ENCODE results near the gene FANCC. TPM values are rescaled to one million over a fixed set of nuclear protein-coding genes. Genes with fewer than 3 reads are reported as not detected.

The FANCC gene
- total RNA-seq, 1 experiment from 2014 or later = 13.4 TPM

DNA sequence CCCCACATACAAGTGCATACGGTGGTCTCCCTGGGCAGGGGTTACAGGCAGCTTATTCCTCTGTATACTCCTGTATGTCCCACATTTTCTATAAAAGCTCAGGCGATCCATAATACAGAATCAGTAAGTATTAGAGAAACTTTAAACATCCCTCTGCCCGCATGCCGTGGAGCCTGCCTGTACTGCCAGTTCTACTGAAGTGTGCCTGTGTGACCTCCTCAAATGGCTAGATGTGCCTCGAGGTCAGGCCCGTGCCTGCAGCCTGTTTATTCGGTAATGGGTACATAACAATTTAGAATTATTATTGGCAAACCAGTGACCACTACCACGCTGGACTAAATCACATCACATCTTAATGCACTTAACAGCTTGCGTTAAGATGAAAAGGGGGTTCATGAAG lies 190.8 kb downstream of the FANCC start:
- DNase-seq (ENCODE audit: low read depth) = no peak

DNA sequence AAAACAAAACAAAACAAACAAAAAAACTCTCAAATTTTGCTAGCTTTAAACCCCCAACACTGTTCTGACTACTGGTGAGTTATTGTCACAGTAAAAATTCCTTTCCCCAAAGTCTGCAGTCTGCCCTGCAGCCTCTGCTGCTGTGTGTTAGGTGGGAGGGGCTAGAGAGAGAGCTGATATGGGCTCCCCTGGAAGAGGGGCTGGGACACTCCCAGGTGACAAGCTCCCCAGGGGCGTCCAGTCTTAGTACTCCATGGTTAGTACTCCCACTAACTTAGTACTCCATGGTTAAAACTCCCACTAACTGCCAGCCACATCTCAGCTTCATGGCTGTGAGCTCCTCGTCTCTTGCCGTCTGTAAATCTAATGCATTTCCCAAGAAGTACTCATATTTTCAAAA lies 191.9 kb downstream of the FANCC start:
- DNase-seq (ENCODE audit: low read depth) = no peak

DNA sequence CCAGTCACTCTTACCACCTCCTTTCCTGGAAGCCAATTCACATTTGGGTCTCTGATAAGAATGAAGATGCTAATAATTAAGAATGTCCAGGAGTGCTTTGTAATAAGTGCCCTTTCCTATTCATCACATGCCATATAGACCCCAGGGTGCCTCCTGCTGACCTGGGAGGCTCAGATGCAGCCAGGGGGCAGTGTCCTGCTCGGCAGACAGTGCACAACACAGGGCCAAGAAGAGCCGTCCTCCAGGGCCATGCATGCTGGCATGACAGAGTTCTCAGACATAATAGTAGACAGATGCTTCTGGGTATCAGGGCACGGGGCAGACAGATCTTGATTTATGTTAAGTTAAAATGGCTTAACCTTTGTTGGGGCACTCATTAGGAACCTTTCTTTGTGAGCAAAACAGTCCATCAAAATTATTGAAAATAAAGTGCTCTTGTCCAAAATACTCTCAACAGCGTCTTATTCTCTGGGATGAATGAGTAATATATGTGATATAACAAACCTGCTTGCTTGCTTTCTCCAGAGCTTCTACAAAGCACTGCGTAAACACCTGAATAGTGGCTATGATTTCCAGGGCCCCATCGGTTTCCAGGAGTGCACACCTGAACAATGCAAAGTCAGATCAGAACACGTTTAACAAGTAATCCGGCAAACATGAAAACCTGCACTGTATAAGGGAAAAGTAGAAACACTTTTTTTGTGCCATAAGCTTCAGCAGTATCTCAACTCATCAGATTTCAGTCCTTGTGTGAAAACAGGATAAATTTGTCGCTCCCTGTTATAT lies 192.7 kb downstream of the FANCC start:
- no peak for DNase-seq (ENCODE audit: low read depth)

DNA sequence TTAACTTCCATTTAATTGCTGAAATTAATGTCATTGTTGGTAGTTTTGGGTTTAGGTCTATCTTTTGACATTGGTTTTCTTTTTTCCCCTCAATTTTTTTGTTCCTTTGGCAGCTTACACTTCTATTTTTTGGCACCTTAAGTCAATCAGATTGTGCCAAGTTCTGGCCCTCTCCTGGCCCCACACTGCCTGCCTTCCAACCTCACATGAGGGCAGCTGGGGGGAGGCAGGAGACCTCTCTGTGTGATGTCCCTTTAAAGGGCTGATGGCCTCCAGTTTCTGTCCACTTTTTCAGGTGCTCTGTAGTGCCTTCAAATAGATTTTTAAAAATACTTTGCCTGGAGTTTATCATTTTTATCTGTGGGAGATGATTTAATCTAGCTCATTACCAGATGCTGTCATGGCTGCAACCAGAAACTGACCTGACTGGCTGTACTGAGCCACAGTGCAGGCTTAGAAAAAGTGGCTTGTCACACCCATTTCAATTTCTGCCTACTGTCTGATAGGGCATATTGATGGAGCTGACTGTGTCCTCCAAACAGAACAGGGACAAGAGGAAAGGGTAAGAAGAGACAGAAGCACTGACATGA lies 196.6 kb downstream of the FANCC start:
- DNase-seq (ENCODE audit: low read depth) = no peak

DNA sequence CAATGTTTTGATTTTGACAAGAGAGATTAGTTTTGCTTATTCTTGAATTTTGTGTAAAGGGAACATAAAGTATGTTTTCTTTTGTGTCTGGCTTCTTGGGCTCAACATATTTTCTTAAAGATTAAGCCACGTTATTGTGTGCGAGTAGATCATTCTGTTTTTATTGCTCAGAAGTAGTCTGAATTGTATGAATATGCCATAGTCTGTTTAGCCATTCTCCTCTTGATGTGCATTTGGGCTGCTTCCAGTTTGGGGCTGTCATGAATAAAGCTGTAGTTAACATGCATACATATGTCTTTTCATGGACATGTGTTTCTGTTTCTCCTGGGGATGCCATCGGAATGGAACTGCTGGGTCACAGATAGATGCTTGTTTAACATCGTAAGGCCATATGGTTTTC lies 198.9 kb downstream of the FANCC start:
- no peak for DNase-seq (ENCODE audit: low read depth)

DNA sequence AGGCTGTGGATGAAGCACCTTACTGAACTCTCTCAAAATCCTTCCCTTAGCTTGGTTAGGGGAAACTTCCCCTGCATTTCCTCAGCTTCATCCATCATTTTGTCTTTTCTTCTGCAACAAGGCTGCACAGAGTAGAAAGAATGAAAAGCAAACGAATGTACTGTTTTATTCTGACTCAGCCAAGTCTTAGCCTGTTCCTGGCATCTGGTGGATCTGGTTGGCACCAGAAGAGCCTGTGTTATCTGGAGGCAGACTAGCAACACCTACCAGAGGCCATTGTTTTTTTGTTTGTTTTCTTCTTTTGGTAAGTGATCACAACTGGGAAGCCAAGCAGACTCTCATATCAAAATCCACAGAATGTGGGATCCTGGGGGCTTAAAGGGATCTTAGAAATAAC lies 200.7 kb downstream of the FANCC start:
- no peak for DNase-seq (ENCODE audit: low read depth)

DNA sequence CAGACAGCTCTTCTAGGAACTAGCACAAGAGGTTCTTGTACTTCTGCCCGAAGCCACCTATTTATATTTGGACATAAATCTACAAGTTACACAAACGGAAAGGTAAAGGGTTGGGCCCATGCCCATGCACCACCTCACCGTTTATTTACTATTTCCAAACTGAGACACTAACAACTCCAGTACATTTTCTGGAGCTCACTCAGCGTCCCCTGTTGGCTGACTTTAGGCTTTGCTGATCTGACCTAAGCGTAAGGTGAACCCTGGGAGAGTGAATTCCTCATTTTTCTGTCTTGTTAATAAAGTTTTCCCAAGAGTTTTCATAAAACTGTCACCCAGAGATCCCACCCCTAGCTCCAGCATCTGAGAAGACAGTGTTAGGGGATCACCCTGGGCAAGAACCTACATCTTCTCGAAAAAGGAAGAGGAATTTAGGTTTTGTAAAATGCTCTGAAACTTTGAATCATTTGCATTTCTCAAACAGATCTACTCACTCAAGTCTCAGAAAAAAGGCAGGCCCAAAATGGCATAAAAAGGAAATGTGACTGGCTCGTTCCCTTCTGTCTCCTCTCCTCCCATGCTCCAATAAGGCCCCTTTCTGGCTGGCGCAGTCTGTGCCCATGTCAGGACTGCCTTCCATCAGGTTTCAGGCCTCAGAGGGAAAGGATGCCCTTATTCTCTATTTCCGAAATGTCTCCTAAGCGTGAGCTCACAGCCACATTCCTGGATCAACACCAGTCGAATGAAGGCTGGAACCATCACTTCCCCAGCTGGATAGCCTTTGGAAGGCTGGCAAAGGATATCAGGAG lies 201.3 kb downstream of the FANCC start:
- DNase-seq (ENCODE audit: low read depth) = no peak

DNA sequence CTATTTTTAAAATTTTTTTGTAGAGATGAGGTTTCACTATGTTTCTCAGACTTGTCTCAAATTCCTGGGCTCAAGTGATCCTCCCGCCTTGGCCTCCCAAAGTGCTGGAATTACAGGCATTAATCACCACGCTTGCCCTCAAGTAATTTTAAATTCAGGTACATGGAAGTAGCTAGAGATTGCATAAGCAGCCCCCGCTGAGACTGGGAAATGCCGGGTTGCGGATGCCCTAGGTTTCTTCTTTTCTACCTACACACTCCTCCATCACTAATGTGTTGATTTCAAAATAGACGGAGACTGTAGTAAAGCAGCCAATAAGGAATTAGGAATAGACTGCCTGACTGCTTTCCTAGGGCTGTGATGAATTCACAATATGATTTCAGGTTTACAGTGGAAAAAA lies 202.4 kb downstream of the FANCC start:
- DNase-seq (ENCODE audit: low read depth) = no peak

DNA sequence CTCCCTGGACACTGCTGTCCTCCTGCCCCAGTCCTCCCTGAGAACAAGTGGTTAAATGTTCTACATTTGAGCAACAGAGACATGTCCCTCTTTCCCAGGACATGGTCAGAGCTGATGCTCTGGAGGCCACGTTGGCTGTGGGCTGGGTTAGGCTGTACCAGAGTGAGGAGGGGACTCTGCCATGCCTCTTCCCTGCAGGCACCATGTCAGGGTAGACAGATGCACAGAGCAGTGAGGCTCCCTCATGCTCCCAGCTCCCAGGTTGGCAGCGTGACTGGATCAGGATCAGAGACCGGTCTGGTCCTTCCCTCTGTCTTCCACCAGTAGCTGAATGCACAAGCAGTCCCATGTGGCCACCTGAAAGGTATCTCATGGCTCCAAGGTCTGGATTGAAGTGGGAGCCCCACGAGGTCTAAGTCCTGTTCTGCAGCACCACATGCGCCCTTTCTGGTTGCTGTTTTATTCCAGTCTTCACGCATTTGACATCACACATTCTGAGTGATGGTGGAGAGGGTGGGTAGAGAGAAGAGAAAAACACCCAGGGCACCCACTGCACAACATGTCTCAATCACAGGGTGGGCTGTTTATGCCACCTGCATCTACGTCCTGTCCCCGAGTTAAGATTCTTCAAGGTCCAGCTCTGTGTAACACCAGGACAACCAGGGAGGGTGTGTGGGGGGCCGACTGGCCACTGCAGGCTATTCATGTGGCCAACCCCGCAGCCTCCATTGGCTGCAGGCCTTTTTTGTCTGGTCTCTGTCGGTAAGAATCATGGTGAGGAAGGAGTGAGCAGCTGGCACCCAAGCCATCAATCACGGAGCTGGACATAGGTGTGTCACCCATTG lies 204.9 kb downstream of the FANCC start:
- DNase-seq (ENCODE audit: low read depth) = no peak

DNA sequence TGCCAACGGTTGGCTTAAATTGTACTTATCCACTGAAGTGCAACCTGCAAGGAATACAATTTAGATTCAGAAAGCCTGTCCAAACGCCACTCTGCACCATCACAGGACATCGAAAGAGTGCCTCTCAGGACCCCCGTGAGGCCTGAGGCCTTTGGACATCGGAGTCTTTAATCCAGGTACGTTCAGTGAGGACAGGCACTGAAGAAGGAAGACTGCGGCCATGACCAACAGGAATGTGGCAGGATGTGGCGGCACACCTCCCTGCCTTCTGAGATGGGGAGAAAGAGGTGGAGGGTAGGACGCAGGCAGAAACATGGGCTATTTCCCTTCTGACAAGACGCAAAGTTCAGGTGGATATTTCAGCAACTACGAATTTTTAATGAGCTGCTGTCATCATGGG lies 205.8 kb downstream of the FANCC start:
- no peak for DNase-seq (ENCODE audit: low read depth)

DNA sequence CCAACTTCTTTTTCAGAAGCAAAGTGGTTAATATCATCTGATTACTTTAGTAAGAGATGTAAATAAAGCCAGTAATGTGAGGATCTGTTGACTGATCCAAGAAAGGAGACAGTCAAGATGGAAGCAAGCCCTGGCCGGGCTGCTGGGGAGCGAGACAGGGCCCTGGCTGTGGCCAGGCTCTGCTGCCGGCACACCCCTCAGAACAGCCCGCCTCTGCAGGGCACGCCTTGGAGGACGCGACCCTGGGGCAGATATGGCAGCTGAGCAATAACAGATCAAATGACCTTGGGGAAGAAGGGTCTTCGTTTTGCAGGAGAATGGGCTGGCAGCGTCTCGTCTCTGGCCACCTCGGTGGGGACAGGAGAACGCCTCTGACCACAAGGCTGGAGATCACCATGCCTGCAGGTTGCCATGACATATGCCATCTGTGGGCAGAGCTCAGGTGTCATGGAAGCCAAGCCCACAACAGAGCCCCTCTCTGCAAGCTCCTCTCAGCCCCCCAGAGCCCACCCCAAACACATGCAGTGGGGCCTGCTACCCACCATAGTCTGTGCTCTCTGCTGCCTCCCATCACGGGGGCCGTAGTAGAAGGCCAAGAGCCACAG lies 206.5 kb downstream of the FANCC start:
- DNase-seq (ENCODE audit: low read depth) = no peak

DNA sequence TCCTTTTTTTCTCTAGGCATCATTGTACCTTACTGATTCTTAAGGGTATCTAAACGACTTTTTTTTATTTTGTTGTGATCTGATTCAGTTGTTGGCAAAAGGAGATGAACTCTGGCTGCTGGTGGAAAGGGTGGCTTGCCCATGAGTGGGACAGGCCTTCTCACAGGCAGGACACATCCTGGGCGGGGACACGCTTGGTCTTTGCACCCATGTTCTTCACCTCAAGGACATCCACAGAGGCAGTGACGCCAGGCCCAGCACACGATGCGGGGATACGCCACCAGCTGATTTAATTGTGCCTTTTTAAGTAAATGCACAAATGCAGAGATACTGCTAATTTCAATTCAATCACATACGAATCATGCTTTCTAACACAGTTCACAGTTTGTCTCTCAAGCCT lies 208.1 kb downstream of the FANCC start:
- no peak for DNase-seq (ENCODE audit: low read depth)

DNA sequence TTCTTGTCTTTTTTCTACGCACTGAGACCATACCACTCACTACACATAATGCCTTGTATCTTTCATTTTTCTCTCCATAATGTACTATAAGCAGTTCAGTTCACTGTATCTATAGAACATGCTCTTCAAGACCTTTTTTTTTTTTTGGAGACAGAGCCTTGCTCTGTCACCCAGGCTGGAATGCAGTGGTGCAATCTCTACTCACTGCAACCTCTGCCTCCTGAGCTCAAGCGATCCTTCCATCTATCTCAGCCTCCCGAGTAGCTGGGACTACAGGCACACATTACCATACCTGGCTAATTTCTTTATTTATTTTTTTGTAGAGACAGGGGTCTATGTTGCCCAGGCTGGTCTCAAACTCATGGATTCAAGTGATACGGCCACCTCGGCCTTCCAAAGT lies 208.7 kb downstream of the FANCC start:
- no peak for DNase-seq (ENCODE audit: low read depth)

DNA sequence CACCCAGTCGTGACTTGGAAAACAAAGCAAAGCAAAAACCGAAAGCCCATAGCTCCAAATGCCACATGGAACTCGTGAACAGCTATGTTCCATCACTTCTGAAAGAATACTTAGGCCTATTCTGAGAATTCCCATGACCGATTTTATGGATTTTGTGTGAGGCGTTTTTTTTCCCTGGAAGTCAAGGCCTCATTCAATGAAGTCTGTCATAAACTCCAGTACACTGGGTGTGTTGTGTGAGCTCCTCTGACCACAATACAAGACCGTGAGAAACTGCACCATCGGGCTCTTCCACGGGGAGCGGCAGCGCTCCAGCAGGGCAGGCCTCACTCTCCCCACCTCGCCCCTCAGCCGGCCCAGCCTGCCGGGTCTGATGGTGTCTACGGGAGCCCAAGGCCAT lies 209.5 kb downstream of the FANCC start:
- DNase-seq (ENCODE audit: low read depth) = no peak

DNA sequence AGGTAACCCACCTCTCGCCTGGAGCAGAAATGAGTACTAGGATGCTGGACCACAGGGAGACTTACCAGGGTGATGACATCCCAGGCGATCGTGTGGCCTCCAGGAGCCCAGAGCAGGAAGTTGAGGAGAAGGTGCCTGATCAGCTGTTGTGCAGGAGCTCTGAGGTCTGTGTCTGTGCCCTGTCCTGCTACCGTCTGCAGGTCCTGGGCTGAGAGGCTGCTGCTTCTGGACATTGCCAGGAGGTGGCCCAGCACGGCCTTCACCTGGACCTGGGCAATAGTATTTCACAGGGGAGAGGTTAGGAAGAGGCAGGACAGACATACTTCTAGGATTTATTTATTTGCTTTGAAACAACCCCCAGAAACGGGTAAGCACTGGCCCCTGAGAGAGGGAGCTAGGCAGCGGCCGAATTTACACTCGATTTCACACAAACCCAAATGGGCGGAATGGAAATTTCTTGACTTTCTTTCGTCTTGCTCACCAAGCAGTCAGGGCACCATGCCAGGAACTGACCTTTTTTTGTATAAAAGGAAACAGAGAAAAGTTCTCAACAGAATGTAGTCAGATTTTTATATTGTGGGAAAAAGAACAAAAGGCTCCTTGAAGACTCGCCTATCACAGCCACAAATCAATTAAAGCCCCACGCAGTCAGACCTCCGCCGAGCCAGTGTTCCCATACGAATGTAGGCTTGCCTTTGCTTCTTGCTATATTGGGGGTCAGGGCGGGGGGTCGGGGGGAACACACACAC lies 210.3 kb downstream of the FANCC start:
- peak; percentile 71 for DNase-seq (ENCODE audit: low read depth)

DNA sequence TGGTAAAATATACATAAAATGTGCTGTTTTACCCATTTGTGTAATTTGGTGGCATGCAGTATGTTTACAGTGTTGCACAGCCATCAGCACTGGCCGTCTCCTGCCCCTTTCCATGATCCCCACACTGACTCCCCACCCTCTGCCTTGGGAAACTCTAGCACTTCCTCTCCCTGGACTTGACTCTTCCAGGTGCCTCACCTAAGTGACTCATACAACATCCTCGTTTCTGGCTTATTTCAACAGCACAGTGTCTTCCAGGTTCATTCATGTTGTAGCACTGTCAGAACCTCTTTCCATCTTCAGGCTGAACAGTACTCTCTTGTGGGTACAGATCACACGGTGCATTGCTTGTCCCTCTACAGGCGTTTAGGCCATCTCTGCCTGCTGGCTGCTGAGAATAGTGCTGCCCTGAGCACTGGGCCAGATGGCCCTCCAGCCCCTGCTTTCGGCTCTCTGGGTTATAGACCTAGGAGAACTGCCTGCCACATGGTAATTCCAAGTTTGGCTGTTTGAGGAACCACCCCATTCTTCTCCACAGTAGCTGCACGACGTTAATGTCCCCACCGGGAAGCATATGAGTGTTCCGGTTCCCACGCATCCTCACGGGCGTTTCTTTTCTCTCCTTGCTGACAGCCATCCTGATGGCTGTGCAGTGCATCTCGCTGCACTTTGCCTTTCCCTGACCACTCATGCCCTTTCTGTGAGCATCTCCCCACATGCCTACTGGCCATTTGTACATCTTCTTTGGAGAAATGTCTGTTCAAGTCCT lies 211.8 kb downstream of the FANCC start:
- no peak for DNase-seq (ENCODE audit: low read depth)

DNA sequence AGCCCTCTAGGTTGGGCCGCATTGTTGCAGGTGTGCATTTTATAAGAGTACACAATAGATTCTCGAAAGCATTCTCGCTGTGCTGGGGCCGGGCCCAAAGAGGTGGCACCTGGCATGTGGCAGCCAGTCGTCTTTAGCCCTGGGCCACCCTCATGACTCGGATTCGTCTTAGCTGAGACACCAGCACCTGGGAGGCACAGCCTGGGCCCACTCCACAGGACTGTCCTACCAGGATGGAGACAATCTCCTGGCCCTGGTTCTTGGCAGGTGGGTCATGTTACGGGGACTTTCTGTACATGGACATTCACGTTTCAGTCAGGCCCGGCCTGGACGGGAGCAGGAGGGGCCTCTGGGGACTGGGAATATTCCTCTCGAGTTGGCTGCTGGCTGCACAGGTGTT lies 212.5 kb downstream of the FANCC start:
- DNase-seq (ENCODE audit: low read depth) = no peak

DNA sequence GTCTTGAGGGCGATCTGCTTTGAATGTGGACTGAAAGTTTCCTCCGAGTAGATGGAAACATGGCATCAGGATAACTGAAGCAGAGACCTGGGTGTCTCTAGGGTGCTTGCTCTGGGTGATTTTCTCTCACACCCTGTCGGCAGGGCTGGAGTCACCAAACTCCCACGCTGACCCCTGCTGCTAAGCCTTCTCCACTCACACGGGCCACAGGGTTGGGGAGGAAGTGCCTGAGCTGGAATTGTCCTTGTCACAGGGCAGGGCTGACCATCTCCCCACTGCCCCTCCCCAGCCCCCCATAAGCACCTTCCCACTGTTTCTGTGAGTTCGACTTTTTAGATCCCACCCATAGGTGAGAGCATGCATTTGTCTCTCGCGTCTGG lies 212.9 kb downstream of the FANCC start:
- no peak for DNase-seq (ENCODE audit: low read depth)

DNA sequence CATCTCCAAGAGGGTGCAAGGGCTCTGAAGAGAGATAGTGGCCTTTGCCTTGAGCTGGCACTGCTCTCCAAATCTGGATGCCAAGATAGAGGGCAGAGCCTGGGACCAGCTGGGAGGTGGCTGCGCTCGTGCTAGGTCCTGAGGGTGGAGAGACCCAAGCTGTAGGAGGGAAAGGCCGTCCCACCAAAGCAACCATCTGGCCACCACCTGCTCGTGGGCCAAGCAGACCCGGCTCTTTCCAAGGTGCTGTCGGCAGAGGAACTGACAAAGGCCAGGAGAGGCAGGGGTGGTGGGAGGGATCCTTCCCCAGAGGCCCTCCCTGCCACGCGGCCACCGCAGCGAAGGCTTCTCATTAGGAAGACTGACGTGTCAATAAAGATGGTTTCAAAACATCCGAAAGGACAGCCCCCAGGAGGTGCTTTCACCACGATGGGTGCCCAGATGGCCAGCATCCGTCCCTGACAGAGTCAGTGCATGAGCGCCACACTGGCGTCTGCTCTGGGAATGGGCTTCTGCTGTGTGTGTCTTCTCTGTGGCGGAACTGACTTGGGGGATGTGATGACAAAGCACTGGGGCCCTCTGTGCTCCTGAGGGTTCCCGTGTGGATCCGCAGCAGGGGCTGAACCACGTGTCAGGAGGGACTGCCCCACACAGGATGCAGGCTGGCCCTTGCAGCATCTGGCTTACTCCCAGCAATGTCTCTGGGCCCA lies 213.5 kb downstream of the FANCC start:
- no peak for DNase-seq (ENCODE audit: low read depth)
